Lung microvascular endothelial cell (primary cell): ENCODE data around the gene LARGE2. TPM values are rescaled to one million over a fixed set of nuclear protein-coding genes. Genes with fewer than 3 reads are reported as not detected.

ENCODE experiments used
- DNase-seq, 2 donors: peaks; one replicate each; pipeline versions ENCODE4 v3.0.0 to v3.0.0-alpha.2; 2010; ENCODE audit warnings: low read depth in 2 of 2
- total RNA-seq: library from RNA; depleted of rRNA; stranded (reverse); fragments of >200 nt; gene quantifications from 2 replicates; pipeline ENCODE4 v1.2.1, GENCODE V29; 2014

LARGE2 gene
- total RNA-seq, 1 donor from 2014 or later = not detected

DNA sequence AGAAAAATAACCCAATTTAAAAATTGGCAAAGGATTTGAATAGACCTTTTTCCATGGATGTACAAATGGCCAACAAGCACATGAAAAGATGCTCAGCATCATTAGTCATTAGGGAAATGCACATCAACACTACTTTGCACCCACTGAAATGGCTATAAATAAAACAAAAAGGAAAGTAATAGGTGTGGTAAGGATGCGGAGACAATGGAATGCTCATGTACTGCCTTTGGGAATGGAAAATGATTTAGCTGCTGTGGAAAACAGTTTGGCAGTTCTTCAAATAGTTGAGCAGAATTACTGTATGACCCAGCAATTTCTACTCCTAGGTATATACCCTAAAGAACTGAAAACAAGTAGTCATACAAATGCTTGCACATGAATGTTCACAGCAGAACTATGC, 37.4 kb downstream of the LARGE2 start:
- DNase-seq = peak; percentile 14 to 89

DNA sequence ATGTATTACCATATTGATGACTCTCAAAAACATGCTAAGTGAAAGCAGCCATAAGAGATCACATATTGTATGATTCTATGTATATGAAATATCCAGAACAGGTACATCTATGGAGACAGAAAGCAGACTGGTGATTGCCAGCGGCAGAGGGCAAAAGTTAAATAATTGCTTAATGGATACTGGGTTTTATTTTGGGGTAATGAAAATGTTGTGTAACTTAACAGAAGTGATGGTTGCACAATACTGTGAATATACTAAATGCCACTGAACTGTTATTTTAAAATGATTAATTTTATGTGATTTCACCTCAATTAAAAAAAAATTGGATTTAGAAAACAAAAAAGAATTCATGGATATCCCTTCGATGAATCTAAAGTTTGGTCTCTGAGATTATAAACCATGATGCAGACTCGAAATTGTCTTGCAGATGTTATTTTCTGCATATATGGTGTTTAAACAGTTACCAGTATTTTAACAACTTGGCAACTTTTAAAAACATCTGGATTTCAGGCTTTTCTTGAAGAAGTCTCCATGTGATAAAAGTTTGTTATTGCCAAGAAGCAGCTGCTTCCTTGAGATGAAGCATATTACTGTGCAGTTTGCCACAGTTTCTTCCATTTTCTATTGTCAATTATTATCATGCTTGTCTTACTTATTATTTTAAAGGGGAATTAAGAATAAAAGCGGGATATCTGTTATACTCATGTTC, 38.1 kb downstream of the LARGE2 start:
- no peak for DNase-seq

GRCh38 chr11:45961751-45962240, 39.3 kb downstream of the LARGE2 start:
- DNase-seq = no peak

DNA sequence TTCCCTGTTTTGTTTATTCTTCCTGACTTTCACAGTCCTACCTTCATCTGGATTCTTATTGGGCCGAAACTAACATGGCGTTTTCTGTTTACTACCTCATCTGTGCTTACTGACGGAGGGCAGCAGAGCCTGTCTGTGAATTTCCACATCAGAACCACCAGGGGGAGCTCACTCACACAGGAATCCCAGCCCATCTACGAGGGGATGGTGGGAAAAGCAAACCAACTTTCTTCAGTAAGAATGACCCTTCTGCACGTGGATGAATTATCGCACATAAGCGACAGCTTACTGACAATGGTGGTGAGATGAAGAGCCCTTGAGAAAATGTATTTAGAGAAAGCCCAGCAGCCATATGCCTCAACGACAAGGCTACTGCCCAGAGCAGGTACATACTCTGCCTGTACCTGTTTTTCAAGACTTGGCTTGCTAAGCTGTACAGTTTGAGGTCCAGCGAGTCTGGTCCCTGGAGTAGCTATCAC, 42.5 kb downstream of the LARGE2 start:
- DNase-seq = peak; percentile 84 to 88

GRCh38 chr11:45967506-45967905, 45.0 kb downstream of the LARGE2 start:
- DNase-seq = no peak

DNA sequence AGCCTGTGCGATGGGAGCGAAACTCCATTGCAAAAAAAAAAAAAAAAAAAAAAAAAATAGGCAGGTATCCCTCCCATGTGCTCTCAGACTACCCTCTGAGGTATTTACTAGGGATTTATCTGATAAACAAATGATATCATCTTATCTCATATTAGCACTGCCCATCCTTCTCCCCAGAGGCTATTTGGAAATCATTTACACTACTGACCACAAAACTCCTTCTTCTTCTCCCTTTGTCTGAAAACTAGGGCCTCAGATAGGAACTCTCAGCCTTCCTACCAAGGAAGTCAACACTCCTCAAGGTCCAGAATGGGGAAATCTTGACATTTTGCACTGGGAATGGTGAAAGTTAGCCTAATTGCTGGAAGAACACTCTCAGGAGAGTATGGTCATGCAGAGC, 46.4 kb downstream of the LARGE2 start:
- no peak for DNase-seq

- no peak for DNase-seq
Measured at GRCh38 chr11:45973601-45974000, 51.1 kb downstream of the LARGE2 start.

GRCh38 chr11:45974806-45975205, 52.4 kb downstream of the LARGE2 start:
- DNase-seq = no peak

Other genes with a start within 250 kb of the LARGE2 start
- 6.3 and 7.7 TPM in 2 replicates for gene SLC35C1, start 117.5 kb upstream of the LARGE2 start, total RNA-seq
- 4.4 and 7.1 TPM in 2 replicates for gene CRY2, start 75.2 kb upstream of the LARGE2 start, total RNA-seq
- 0.99 and 1.7 TPM in 2 replicates for gene MAPK8IP1, start 37.0 kb upstream of the LARGE2 start, total RNA-seq
- gene FREY1, start 15.4 kb upstream of the LARGE2 start, total RNA-seq = 0.44 and 0.99 TPM in 2 replicates
- 31.4 and 32.9 TPM in 2 replicates for gene PEX16, start 4.8 kb upstream of the LARGE2 start, total RNA-seq
- gene PHF21A, start 198.8 kb downstream of the LARGE2 start, total RNA-seq = 5.2 and 8.9 TPM in 2 replicates